HepG2 (cell line): Measurements from ENCODE around the gene MYO5B. TPM values are rescaled to one million over a fixed set of nuclear protein-coding genes. Genes with fewer than 3 reads are reported as not detected.
A peak's percentile ranks its signal among the peaks of the same experiment; 100 is the strongest.

ENCODE experiments used
- ATAC-seq: fragments of 200-7000 bp; cut with Tn5 transposase; 3 replicates; pipeline ENCODE4 v1.9.1; 2020; ENCODE audit warnings: mild to moderate bottlenecking, moderate library complexity
- BruUV-seq: library from RNA; stranded (reverse); fragments of 400-500 nt; replicated peaks from 2 replicates; lab custom pipeline; 2021; lab: Mats Ljungman, UMichigan
- CTCF ChIA-PET: fragments of 300-600 bp; formaldehyde crosslinking; extraction: SDS; loops from one replicate; lab custom pipeline; 2021; ENCODE audit warnings: low total read pairs, inconsistent platforms, low intra/inter-chr PET ratio; lab: Yijun Ruan, JAX
- POLR2A ChIA-PET: fragments of 350-600 bp; sonication (Branson Sonifier 250); formaldehyde crosslinking; loops from one replicate; lab custom pipeline; 2020; ENCODE audit warnings: antibody characterized with exemption, inconsistent platforms; lab: Yijun Ruan, JAX
- DNase-seq: peaks from one replicate; pipeline ENCODE4 v3.0.0-alpha.2; 2015; ENCODE audit warnings: low spot score
- FAIRE-seq: peaks from 3 replicates; lab custom pipeline; 2011; peaks lifted over from hg19 to GRCh38; lab: Jason Lieb, UNC
- H2AFZ ChIP-seq: one replicate; pipeline ENCODE4 v1.6.1; 2011; ENCODE audit warnings: low read length, inconsistent platforms
- H3K27ac ChIP-seq: fragments of 300-600 bp; 3 replicates; pipeline ENCODE4 v1.8.0; 2011; ENCODE audit warnings: mixed run types, mild to moderate bottlenecking, mixed read lengths, low read length, inconsistent platforms; ENCODE audit not compliant: insufficient read depth; ENCODE audit errors: extremely low read length
- H3K27me3 ChIP-seq, 2 experiments: fragments of 200-600 bp in 1 of 2; 2 replicates in 1 of 2; 3 replicates in 1 of 2; pipeline versions ENCODE4 v1.6.0 to v1.8.0; 2011; ENCODE audit warnings: low read length in 2 of 2, mild to moderate bottlenecking in 2 of 2, moderate library complexity in 2 of 2, inconsistent platforms in 1 of 2; ENCODE audit not compliant: insufficient read depth in 2 of 2, control insufficient read depth in 1 of 2
- H3K36me3 ChIP-seq, 2 experiments: fragments of 200-600 bp in 1 of 2; replicated peaks in 1 of 2; 2 replicates in 1 of 2; 3 replicates in 1 of 2; pipeline versions ENCODE4 v1.5.1 to v1.8.0; 2011; ENCODE audit warnings: low read length in 2 of 2, inconsistent platforms in 1 of 2; ENCODE audit not compliant: insufficient read depth in 2 of 2, control insufficient read depth in 1 of 2
- H3K4me1 ChIP-seq: 2 replicates; pipeline ENCODE4 v1.5.1; 2012; ENCODE audit warnings: low read length, inconsistent platforms; ENCODE audit not compliant: insufficient read depth
- H3K4me2 ChIP-seq: 2 replicates; pipeline ENCODE4 v1.6.0; 2011; ENCODE audit warnings: low read depth, low read length, inconsistent platforms
- H3K4me3 ChIP-seq, 3 experiments: fragments of 200-600 bp in 1 of 3; sonication (generic), shearing (Covaris generic) in 1 of 3; replicated peaks in 1 of 3; 2 replicates each; pipeline ENCODE4 v1.5.1; 2011 to 2016; ENCODE audit warnings: low read length in 3 of 3, inconsistent platforms in 2 of 3, low read depth in 2 of 3, mild to moderate bottlenecking in 2 of 3, control low read depth in 1 of 3, mixed read lengths in 1 of 3; ENCODE audit not compliant: insufficient read depth in 1 of 3
- H3K79me2 ChIP-seq: one replicate; pipeline ENCODE4 v1.6.1; 2011; ENCODE audit warnings: low read length, inconsistent platforms; ENCODE audit not compliant: insufficient read depth
- H3K9ac ChIP-seq: 2 replicates; pipeline ENCODE4 v1.6.0; 2011; ENCODE audit warnings: mild to moderate bottlenecking, low read depth, low read length, inconsistent platforms; ENCODE audit not compliant: insufficient read depth
- H3K9me3 ChIP-seq: 2 replicates; pipeline ENCODE4 v1.5.1; 2012; ENCODE audit warnings: mild to moderate bottlenecking, low read length
- H4K20me1 ChIP-seq: 2 replicates; pipeline ENCODE4 v1.6.0; 2011; ENCODE audit warnings: inconsistent platforms, mild to moderate bottlenecking, low read length, moderate library complexity; ENCODE audit not compliant: insufficient read depth
- AGO2 ChIP-seq: fragments of 200-400 bp; formaldehyde crosslinking; optimal IDR thresholded peaks from 2 replicates; pipeline ENCODE3; 2017; ENCODE audit warnings: mild to moderate bottlenecking, low read depth, low read length, moderate library complexity
- CEBPG ChIP-seq: IDR thresholded peaks from 2 replicates; pipeline ENCODE4 v1.6.1; 2016
- FOSL2 ChIP-seq: sonication (generic); formaldehyde crosslinking; IDR thresholded peaks from 2 replicates; pipeline ENCODE4 v1.4.0; 2020; ENCODE audit warnings: missing genetic modification reagents
- FOXJ3 ChIP-seq: sonication (generic); formaldehyde crosslinking; IDR thresholded peaks from 2 replicates; pipeline ENCODE4 v1.4.0; 2020; ENCODE audit warnings: missing genetic modification reagents, mild to moderate bottlenecking, borderline replicate concordance
- GATA4 ChIP-seq: sonication (generic); IDR thresholded peaks from 2 replicates; pipeline ENCODE4 v1.6.1; 2016; ENCODE audit warnings: antibody characterized with exemption, low read depth, borderline replicate concordance
- MED1 ChIP-seq: sonication (generic); formaldehyde crosslinking; IDR thresholded peaks from 2 replicates; pipeline ENCODE4 v1.4.0; 2020; ENCODE audit warnings: missing genetic modification reagents
- NFIC ChIP-seq: IDR thresholded peaks from 2 replicates; pipeline ENCODE4 v1.6.1; 2012; ENCODE audit warnings: mild to moderate bottlenecking, low read length, inconsistent platforms
- PTBP1 ChIP-seq: fragments of 200-400 bp; formaldehyde crosslinking; IDR thresholded peaks from 2 replicates; pipeline ENCODE4 v1.6.1; 2018; ENCODE audit warnings: low read length, low read depth; ENCODE audit not compliant: poor library complexity, severe bottlenecking
- RBM39 ChIP-seq: fragments of 200-400 bp; formaldehyde crosslinking; IDR thresholded peaks from one replicate; pipeline ENCODE4 v1.6.1; 2018; ENCODE audit warnings: antibody characterized with exemption, mild to moderate bottlenecking, low read depth, low read length; ENCODE audit not compliant: poor library complexity, severe bottlenecking
- SCMH1 ChIP-seq: sonication (generic); formaldehyde crosslinking; IDR thresholded peaks from 2 replicates; pipeline ENCODE4 v1.9.0; 2021; ENCODE audit warnings: missing genetic modification reagents, mild to moderate bottlenecking, borderline replicate concordance
- STAG1 ChIP-seq: sonication (generic); formaldehyde crosslinking; IDR thresholded peaks from 2 replicates; pipeline ENCODE4 v1.4.0; 2020; ENCODE audit warnings: missing genetic modification reagents
- ZBTB8A ChIP-seq: sonication (generic); formaldehyde crosslinking; IDR thresholded peaks from 2 replicates; pipeline ENCODE4 v1.4.0; 2020; ENCODE audit warnings: mild to moderate bottlenecking, low read depth, missing genetic modification reagents, borderline replicate concordance
- ZNF143 ChIP-seq: sonication (generic); formaldehyde crosslinking; IDR thresholded peaks from 2 replicates; pipeline ENCODE4 v1.4.0; 2020; ENCODE audit warnings: missing genetic modification reagents
- ZNF17 ChIP-seq: sonication (generic); formaldehyde crosslinking; IDR thresholded peaks from 2 replicates; pipeline ENCODE4 v1.5.0; 2020; ENCODE audit warnings: mild to moderate bottlenecking, missing genetic modification reagents
- ZNF264 ChIP-seq: sonication (generic); formaldehyde crosslinking; IDR thresholded peaks from 2 replicates; pipeline ENCODE4 v1.4.0; 2020; ENCODE audit warnings: missing genetic modification reagents
- ZNF567 ChIP-seq: sonication (generic); formaldehyde crosslinking; IDR thresholded peaks from 2 replicates; pipeline ENCODE4 v1.8.1; 2023; ENCODE audit warnings: mild to moderate bottlenecking, missing genetic modification reagents, borderline replicate concordance
- ZSCAN30 ChIP-seq: sonication (generic); formaldehyde crosslinking; IDR thresholded peaks from 2 replicates; pipeline ENCODE4 v1.5.0; 2020; ENCODE audit warnings: mild to moderate bottlenecking, missing genetic modification reagents
- WGBS: methylation state at CpG from one replicate; pipeline ENCODE4 v1.1.6; 2017; ENCODE audit warnings: low lambda C conversion rate; 5-methylcytosine and 5-hydroxymethylcytosine counted together
- in situ Hi-C: cut with HindIII; loops from 2 replicates; pipeline ENCODE4 v1.10.0; 2017; ENCODE audit warnings: low pct_unique_long_range_greater_than_20kb; ENCODE audit not compliant: extremely low pct_ligation_motif_present
- intact Hi-C: fragments of 100-400 bp; cut with micrococcal nuclease; formaldehyde crosslinking; loops from one replicate; pipeline ENCODE4 v1.10.0; 2022; ENCODE audit not compliant: unreplicated experiment
- polyA plus RNA-seq, 8 experiments: library from polyadenylated mRNA; depleted of rRNA in 3 of 8; stranded (reverse) in 7 of 8; unstranded in 1 of 8; fragments of >200 nt; fragmentation: Illumina TruSeq in 4 of 8; extraction: Trizol in 4 of 8; gene quantifications; 2 replicates each; pipeline versions ENCODE4 v1.2.1 to v1.2.3, GENCODE V29; 2011 to 2016; ENCODE audit warnings: low read depth in 4 of 8, missing spikeins in 1 of 8, mixed read lengths in 1 of 8; ENCODE audit not compliant: insufficient read depth in 1 of 8
- total RNA-seq, 5 experiments: library from RNA; depleted of rRNA; stranded (reverse); fragments of >200 nt; fragmentation: Illumina TruSeq; extraction: Trizol; gene quantifications; 2 replicates each; pipeline ENCODE4 v1.2.3, GENCODE V29; 2016; ENCODE audit warnings: low read depth in 1 of 5
- TF ChIP-seq, protein P1 (sequence below): sonication (generic); formaldehyde crosslinking; IDR thresholded peaks from 2 replicates; pipeline ENCODE4 v1.8.1; 2023; ENCODE audit warnings: missing genetic modification reagents, mild to moderate bottlenecking, borderline replicate concordance
- TF ChIP-seq, protein P2 (sequence below): sonication (generic); formaldehyde crosslinking; IDR thresholded peaks from 2 replicates; pipeline ENCODE4 v1.8.1; 2022; ENCODE audit warnings: mild to moderate bottlenecking, missing genetic modification reagents
- TF ChIP-seq, protein P3 (sequence below): sonication (generic); formaldehyde crosslinking; conservative IDR thresholded peaks from 2 replicates; pipeline ENCODE4 v1.8.0; 2022; ENCODE audit warnings: low read depth, missing genetic modification reagents
- TF ChIP-seq, protein P4 (sequence below): sonication (generic); formaldehyde crosslinking; IDR thresholded peaks from 2 replicates; pipeline ENCODE4 v1.4.0; 2020; ENCODE audit warnings: missing genetic modification reagents

Gene MYO5B
- total and polyA plus RNA-seq, 2 of the 13 experiments (the other 11 are each of a cell fraction or from before 2014, with no cell fraction given), result 13.1 to 24.0 TPM

DNA sequence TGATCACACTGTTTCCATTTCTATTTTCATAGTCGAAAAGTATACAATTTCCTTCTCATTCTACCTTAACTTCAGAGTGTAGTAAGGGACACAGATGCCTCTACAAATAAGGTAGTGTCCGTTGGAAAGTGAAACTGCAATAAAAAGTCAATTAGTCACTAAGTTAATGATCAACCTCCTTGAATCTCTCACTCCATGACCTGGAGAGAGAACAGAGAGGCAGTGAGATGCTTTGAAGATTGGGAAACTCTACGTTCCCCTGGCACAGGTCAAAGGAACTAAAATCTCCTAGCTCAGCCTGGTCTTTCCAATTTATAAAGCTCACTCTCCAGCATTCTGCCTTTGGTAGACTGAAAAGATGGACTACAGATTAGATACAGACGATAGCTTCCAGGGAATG is 227.8 kb downstream of the MYO5B start (continued):
- TF ChIP-seq RBM39, result no peak
- TF ChIP-seq MED1 (CRISPR knock-in tag), result peak; percentile 15; the same call in 1 of the 2 replicates
- TF ChIP-seq FOSL2 (CRISPR knock-in tag), result peak; percentile 58; the same call in 1 of the 2 replicates
- peak; percentile 75 for TF ChIP-seq CEBPG (CRISPR knock-in tag)

DNA sequence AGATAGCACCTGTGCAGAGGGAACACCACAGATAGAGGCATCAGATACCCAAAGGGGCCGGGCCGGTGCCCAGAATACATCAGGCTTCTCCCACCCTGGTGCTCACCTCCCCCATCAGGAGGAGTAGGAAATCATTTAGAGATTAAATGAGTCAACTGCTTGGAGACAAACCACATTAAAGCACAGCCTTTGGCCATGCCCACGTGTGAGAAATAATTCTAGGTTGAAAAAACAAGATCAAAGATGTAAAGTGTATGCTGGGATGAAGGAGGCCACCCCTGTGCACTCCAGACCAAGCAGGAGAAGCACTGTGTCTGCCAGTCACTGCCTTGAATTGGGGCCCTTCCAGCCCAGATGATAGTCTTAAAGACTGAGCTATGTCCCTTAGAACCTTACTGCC is 228.9 kb downstream of the MYO5B start:
- WGBS, result 77% methylated on average over 3 of the region's 3 CpGs
- ChIA-PET CTCF (no interaction called here), POLR2A (no interaction called here)
- FAIRE-seq, result no peak
- H4K20me1 ChIP-seq, result no peaks in the 10 kb centered on the region
- 0 out of 2 replicates have a peak overlapping the region, but pooled peaks have one; percentile 59 for H3K9ac ChIP-seq
- no peak for DNase-seq
- no peaks in the 10 kb centered on the region for H3K79me2 ChIP-seq
- H3K36me3 ChIP-seq, result peaks cover 3 to 13% of the 10 kb centered on the region in 2 experiments; a peak in 4 of 5 replicates
- ATAC-seq, result no peak
- H3K4me2 ChIP-seq, result peak overlapping the region; percentile 63
- H3K4me1 ChIP-seq, result peaks cover 44% of the 10 kb centered on the region
- in situ Hi-C loops (no loop called here), intact Hi-C loops (loop anchor here (5.0 kb wide), 1 partner anchor 64 kb away; no protein-coding TSS in a partner anchor)
- no peaks in the 10 kb centered on the region for H3K9me3 ChIP-seq
- H3K27me3 ChIP-seq, result no peaks in the 10 kb centered on the region
- H3K27ac ChIP-seq, result peak overlapping the region; percentile 76
- BruUV-seq, result no TSS peak
- no peak overlapping the region for H3K4me3 ChIP-seq
- no peak overlapping the region for H2AFZ ChIP-seq
- TF ChIP-seq ZNF567 (no peak), GATA4 (no peak), ZSCAN30 (CRISPR knock-in tag) (no peak), ZNF143 (CRISPR knock-in tag) (no peak), STAG1 (CRISPR knock-in tag) (no peak), PTBP1 (no peak), ZNF17 (CRISPR knock-in tag) (no peak), AGO2 (no peak), ZNF264 (CRISPR knock-in tag) (no peak), ZBTB8A (no peak), FOXJ3 (CRISPR knock-in tag) (no peak), NFIC (no peak), SCMH1 (no peak)
- TF ChIP-seq, protein P1, sequence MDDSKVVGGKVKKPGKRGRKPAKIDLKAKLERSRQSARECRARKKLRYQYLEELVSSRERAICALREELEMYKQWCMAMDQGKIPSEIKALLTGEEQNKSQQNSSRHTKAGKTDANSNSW (CRISPR knock-in tag), result no peak
- TF ChIP-seq, protein P2, sequence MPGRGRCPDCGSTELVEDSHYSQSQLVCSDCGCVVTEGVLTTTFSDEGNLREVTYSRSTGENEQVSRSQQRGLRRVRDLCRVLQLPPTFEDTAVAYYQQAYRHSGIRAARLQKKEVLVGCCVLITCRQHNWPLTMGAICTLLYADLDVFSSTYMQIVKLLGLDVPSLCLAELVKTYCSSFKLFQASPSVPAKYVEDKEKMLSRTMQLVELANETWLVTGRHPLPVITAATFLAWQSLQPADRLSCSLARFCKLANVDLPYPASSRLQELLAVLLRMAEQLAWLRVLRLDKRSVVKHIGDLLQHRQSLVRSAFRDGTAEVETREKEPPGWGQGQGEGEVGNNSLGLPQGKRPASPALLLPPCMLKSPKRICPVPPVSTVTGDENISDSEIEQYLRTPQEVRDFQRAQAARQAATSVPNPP (CRISPR knock-in tag), result no peak
- TF ChIP-seq, protein P3, sequence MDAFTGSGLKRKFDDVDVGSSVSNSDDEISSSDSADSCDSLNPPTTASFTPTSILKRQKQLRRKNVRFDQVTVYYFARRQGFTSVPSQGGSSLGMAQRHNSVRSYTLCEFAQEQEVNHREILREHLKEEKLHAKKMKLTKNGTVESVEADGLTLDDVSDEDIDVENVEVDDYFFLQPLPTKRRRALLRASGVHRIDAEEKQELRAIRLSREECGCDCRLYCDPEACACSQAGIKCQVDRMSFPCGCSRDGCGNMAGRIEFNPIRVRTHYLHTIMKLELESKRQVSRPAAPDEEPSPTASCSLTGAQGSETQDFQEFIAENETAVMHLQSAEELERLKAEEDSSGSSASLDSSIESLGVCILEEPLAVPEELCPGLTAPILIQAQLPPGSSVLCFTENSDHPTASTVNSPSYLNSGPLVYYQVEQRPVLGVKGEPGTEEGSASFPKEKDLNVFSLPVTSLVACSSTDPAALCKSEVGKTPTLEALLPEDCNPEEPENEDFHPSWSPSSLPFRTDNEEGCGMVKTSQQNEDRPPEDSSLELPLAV (CRISPR knock-in tag), result no peak
- TF ChIP-seq, protein P4, sequence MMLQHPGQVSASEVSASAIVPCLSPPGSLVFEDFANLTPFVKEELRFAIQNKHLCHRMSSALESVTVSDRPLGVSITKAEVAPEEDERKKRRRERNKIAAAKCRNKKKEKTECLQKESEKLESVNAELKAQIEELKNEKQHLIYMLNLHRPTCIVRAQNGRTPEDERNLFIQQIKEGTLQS, result no peak
